Vagina (tissue), 2 donors: ENCODE results near the gene HECTD4.

Source experiments
- CTCF ChIP-seq, 3 experiments: fragments of 450-650 bp in 2 of 3; fragments of 200-600 bp in 1 of 3; sonication (generic) in 1 of 3; IDR thresholded peaks; one replicate each; pipeline ENCODE4 v1.5.1; 2017 to 2019; ENCODE audit warnings: antibody characterized with exemption in 3 of 3, mild to moderate bottlenecking in 2 of 3, moderate library complexity in 2 of 3
- POLR2AphosphoS5 ChIP-seq, 2 donors: sonication (generic); formaldehyde crosslinking; IDR thresholded peaks; one replicate each; pipeline ENCODE4 v1.9.0; 2017; ENCODE audit warnings: antibody characterized with exemption in 2 of 2, mild to moderate bottlenecking in 2 of 2, low read depth in 1 of 2; ENCODE audit not compliant: insufficient read depth in 1 of 2

- TF ChIP-seq CTCF (IDR thresholded peaks at IDR 0.05), result no peak
- TF ChIP-seq POLR2AphosphoS5 (IDR thresholded peaks at IDR 0.05; ENCODE audit: insufficient read depth in 1 of 2, low read depth in 1 of 2), result no peak
Observed at GRCh38 chr12:112176321-112177010, 205.8 kb downstream of the HECTD4 start.
